Neuronal stem cell (in vitro differentiated cells): Measurements from ENCODE around the gene TMTC2.

ENCODE experiments used
- DNase-seq: peaks from one replicate; pipeline ENCODE4 v3.0.0-alpha.2; 2013; ENCODE audit warnings: low spot score
- H2AFZ ChIP-seq: one replicate; pipeline ENCODE4 v1.6.1; 2013; ENCODE audit warnings: mild to moderate bottlenecking, low read length, inconsistent platforms
- H2AK5ac ChIP-seq: 2 replicates; pipeline ENCODE4 v1.6.1; 2013; ENCODE audit warnings: low read depth, mild to moderate bottlenecking, inconsistent platforms, low read length, moderate library complexity, mixed read lengths
- H2BK120ac ChIP-seq: 2 replicates; pipeline ENCODE4 v1.6.1; 2013; ENCODE audit warnings: low read depth, mild to moderate bottlenecking, inconsistent platforms, low read length, moderate library complexity, mixed read lengths
- H2BK12ac ChIP-seq: one replicate; pipeline ENCODE4 v1.6.1; 2013; ENCODE audit warnings: low read length, inconsistent platforms
- H2BK15ac ChIP-seq: 2 replicates; pipeline ENCODE4 v1.6.1; 2013; ENCODE audit warnings: mild to moderate bottlenecking, low read length, inconsistent platforms, mixed read lengths
- H2BK5ac ChIP-seq: one replicate; pipeline ENCODE4 v1.6.1; 2013; ENCODE audit warnings: inconsistent platforms, mild to moderate bottlenecking, low read length, moderate library complexity
- H3K14ac ChIP-seq: one replicate; pipeline ENCODE4 v1.6.1; 2013; ENCODE audit warnings: low read length, inconsistent platforms
- H3K18ac ChIP-seq: 2 replicates; pipeline ENCODE4 v1.6.1; 2013; ENCODE audit warnings: low read length, inconsistent platforms
- H3K23ac ChIP-seq: 2 replicates; pipeline ENCODE4 v1.6.1; 2013; ENCODE audit warnings: low read depth, mild to moderate bottlenecking, mixed read lengths, low read length, inconsistent platforms; ENCODE audit not compliant: poor library complexity
- H3K27ac ChIP-seq: replicated peaks from 3 replicates; pipeline ENCODE4 v1.5.1; 2013; ENCODE audit warnings: low read length, inconsistent platforms
- H3K27me3 ChIP-seq, 3 experiments: 2 replicates each; pipeline ENCODE4 v1.6.1; 2013; ENCODE audit warnings: low read length in 3 of 3, mild to moderate bottlenecking in 2 of 3, inconsistent platforms in 1 of 3, low read depth in 1 of 3, mixed read lengths in 1 of 3, moderate library complexity in 1 of 3; ENCODE audit not compliant: control insufficient read depth in 3 of 3, insufficient read depth in 3 of 3
- H3K36me3 ChIP-seq, 2 donors: replicated peaks in 1 of 2; 2 replicates each; pipeline ENCODE4 v1.6.1; 2013; ENCODE audit warnings: low read length in 2 of 2; ENCODE audit not compliant: control insufficient read depth in 2 of 2, insufficient read depth in 2 of 2
- H3K4ac ChIP-seq: 2 replicates; pipeline ENCODE4 v1.6.1; 2013; ENCODE audit warnings: inconsistent platforms, mild to moderate bottlenecking, low read length, moderate library complexity
- H3K4me1 ChIP-seq, 2 donors: 1 replicate in 1 of 2; 2 replicates in 1 of 2; pipeline ENCODE4 v1.6.1; 2013; ENCODE audit warnings: low read length in 2 of 2, low read depth in 1 of 2; ENCODE audit not compliant: control insufficient read depth in 2 of 2, insufficient read depth in 1 of 2
- H3K4me2 ChIP-seq: one replicate; pipeline ENCODE4 v1.6.1; 2013; ENCODE audit warnings: mild to moderate bottlenecking, low read length, inconsistent platforms; ENCODE audit not compliant: insufficient read depth, poor library complexity, severe bottlenecking
- H3K4me3 ChIP-seq, 2 donors: 2 replicates each; pipeline ENCODE4 v1.5.1; 2013; ENCODE audit warnings: low read length in 2 of 2, mild to moderate bottlenecking in 2 of 2, inconsistent platforms in 1 of 2, moderate library complexity in 1 of 2
- H3K79me1 ChIP-seq: one replicate; pipeline ENCODE4 v1.6.1; 2013; ENCODE audit warnings: low read depth, mild to moderate bottlenecking, inconsistent platforms, low read length, moderate library complexity
- H3K9ac ChIP-seq: one replicate; pipeline ENCODE4 v1.6.1; 2013; ENCODE audit warnings: mild to moderate bottlenecking, low read depth, low read length, inconsistent platforms; ENCODE audit not compliant: poor library complexity
- H3K9me3 ChIP-seq, 2 donors: replicated peaks in 1 of 2; 2 replicates each; pipeline versions ENCODE3 to v1.6.1; 2013; ENCODE audit warnings: low read length in 2 of 2, mild to moderate bottlenecking in 2 of 2, inconsistent platforms in 1 of 2, low read depth in 1 of 2, mixed read lengths in 1 of 2, moderate library complexity in 1 of 2; ENCODE audit not compliant: control insufficient read depth in 2 of 2, insufficient read depth in 1 of 2
- H4K8ac ChIP-seq: one replicate; pipeline ENCODE4 v1.6.1; 2013; ENCODE audit warnings: low read depth, mild to moderate bottlenecking, inconsistent platforms, low read length, moderate library complexity
- H4K91ac ChIP-seq: one replicate; pipeline ENCODE4 v1.6.1; 2013; ENCODE audit warnings: low read length, low read depth, mild to moderate bottlenecking, inconsistent platforms; ENCODE audit not compliant: poor library complexity
- WGBS, 2 donors: extraction: QIAGEN DNeasy Blood & Tissue Kit; methylation state at CpG; one replicate each; pipeline ENCODE4 v1.1.7; 2013; ENCODE audit warnings: missing lambda C conversion rate in 2 of 2, mixed read lengths in 1 of 2; ENCODE audit not compliant: insufficient read length in 2 of 2, insufficient replicate concordance in 1 of 2; ENCODE audit errors: extremely low coverage in 2 of 2; 5-methylcytosine and 5-hydroxymethylcytosine counted together

TMTC2 gene

DNA sequence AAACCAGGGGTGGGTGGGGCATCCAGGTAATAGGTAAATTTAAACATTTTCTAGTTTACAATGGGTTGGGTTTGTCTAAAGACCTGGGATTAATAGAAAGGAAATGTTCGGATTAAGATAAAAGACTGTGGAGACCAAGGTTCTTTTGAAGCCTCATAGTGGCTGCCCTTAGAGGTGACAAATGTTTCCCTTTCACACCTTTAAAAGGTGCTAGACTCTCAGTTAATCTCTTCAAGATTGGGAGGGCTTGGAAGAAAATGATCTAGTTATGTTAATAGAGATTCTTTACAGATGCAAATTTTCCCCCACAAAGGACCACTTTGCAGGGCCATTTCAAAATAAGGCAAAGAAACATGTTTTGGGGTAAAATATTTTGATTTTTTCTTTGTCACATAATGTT lies 39.0 kb downstream of the TMTC2 start:
- peaks cover 0 to 85% of the 10 kb centered on the region in 2 donors for H3K36me3 ChIP-seq
- H3K4me3 ChIP-seq: no peak overlapping the region
- H2AK5ac ChIP-seq: no peak overlapping the region
- H4K91ac ChIP-seq: no peak overlapping the region
- no CpG with 5 or more reads among the region's 1 CpG for WGBS, 2 donors
- no peaks in the 10 kb centered on the region for H3K4me1 ChIP-seq
- H3K23ac ChIP-seq: no peak overlapping the region
- no peak overlapping the region for H3K9ac ChIP-seq
- no peak for DNase-seq
- no peak overlapping the region for H3K27ac ChIP-seq
- H3K27me3 ChIP-seq: no peaks in the 10 kb centered on the region
- H2BK120ac ChIP-seq: no peak overlapping the region
- H3K4ac ChIP-seq: no peak overlapping the region
- no peak overlapping the region for H4K8ac ChIP-seq
- no peak overlapping the region for H2AFZ ChIP-seq
- H3K18ac ChIP-seq: no peak overlapping the region
- no peak overlapping the region for H2BK5ac ChIP-seq
- peaks cover 0 to 11% of the 10 kb centered on the region in 2 donors for H3K9me3 ChIP-seq
- peaks cover 4% of the 10 kb centered on the region for H3K79me1 ChIP-seq
- no peak overlapping the region for H3K14ac ChIP-seq
- H2BK12ac ChIP-seq: no peak overlapping the region
- H3K4me2 ChIP-seq: no peak overlapping the region
- no peak overlapping the region for H2BK15ac ChIP-seq

DNA sequence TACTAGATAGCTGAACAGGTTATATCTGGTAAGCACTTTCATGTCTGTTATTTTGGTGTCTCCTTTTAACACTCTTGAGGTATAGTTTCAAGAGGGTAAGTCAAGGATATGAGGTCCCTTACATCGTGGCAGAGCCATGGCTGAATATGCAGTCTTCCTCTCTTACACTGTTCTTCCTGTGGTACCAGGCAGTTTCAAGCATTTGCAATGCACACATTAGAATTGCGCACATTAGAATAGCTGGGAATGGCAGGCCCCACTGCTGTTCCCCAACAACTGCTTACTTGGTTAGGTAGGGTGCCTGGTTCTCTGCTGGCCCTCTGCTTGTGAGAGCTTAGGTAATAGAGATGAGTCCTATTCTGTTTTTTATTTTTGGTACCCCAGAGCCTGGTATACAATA lies 41.2 kb downstream of the TMTC2 start:
- H2BK15ac ChIP-seq: no peak overlapping the region
- no peak overlapping the region for H3K4ac ChIP-seq
- DNase-seq: no peak
- H3K14ac ChIP-seq: no peak overlapping the region
- H3K9ac ChIP-seq: no peak overlapping the region
- H3K4me3 ChIP-seq: no peak overlapping the region
- H3K27me3 ChIP-seq: no peaks in the 10 kb centered on the region
- H3K4me1 ChIP-seq: no peaks in the 10 kb centered on the region
- peaks cover 0 to 87% of the 10 kb centered on the region in 2 donors for H3K36me3 ChIP-seq
- WGBS, 2 donors: no CpG with 5 or more reads among the region's 2 CpGs
- no peak overlapping the region for H2AK5ac ChIP-seq
- H4K8ac ChIP-seq: no peak overlapping the region
- H2BK120ac ChIP-seq: no peak overlapping the region
- H2BK12ac ChIP-seq: no peak overlapping the region
- peaks cover 4% of the 10 kb centered on the region for H3K79me1 ChIP-seq
- H2BK5ac ChIP-seq: no peak overlapping the region
- H4K91ac ChIP-seq: no peak overlapping the region
- no peak overlapping the region for H3K4me2 ChIP-seq
- H3K27ac ChIP-seq: no peak overlapping the region
- no peak overlapping the region for H3K18ac ChIP-seq
- no peak overlapping the region for H3K23ac ChIP-seq
- H2AFZ ChIP-seq: no peak overlapping the region
- peaks cover 0 to 7% of the 10 kb centered on the region in 2 donors for H3K9me3 ChIP-seq

DNA sequence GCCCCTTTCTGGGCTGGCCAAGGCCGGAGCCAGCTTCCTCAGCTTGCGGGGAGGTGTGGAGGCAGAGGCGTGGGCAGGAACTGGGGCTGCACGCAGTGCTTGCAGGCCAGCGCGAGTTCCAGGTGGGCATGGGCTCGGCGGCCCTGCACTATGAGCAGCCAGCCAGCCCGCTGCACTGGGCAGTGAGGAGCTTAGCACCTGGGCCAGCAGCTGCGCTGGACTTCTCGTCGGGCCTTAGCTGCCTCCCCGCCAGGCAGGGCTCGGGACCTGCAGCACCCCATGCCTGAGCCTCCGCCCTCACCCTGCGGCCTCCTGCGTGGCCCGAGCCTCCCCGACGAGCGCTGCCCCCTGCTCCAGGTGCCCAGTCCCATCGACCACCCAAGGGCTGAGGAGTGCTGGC lies 42.0 kb downstream of the TMTC2 start:
- no peak overlapping the region for H4K8ac ChIP-seq
- no peaks in the 10 kb centered on the region for H3K4me1 ChIP-seq
- H2BK120ac ChIP-seq: no peak overlapping the region
- H3K79me1 ChIP-seq: peaks cover 4% of the 10 kb centered on the region
- no peak for DNase-seq
- H3K9me3 ChIP-seq: peaks cover 0 to 7% of the 10 kb centered on the region in 2 donors
- no peak overlapping the region for H3K4me3 ChIP-seq
- H2BK12ac ChIP-seq: no peak overlapping the region
- H3K14ac ChIP-seq: peak overlapping the region; percentile 38
- no peak overlapping the region for H2BK5ac ChIP-seq
- H3K36me3 ChIP-seq: peaks cover 0 to 87% of the 10 kb centered on the region in 2 donors
- peak overlapping the region; percentile 65 for H3K23ac ChIP-seq
- no peak overlapping the region for H2AK5ac ChIP-seq
- H3K18ac ChIP-seq: peak overlapping the region; percentile 28
- no peak overlapping the region for H3K9ac ChIP-seq
- no CpG with 5 or more reads among the region's 22 CpGs for WGBS, 2 donors
- H3K27ac ChIP-seq: no peak overlapping the region
- no peak overlapping the region for H4K91ac ChIP-seq
- H3K4ac ChIP-seq: no peak overlapping the region
- H2BK15ac ChIP-seq: no peak overlapping the region
- no peak overlapping the region for H2AFZ ChIP-seq
- H3K4me2 ChIP-seq: no peak overlapping the region
- H3K27me3 ChIP-seq: no peaks in the 10 kb centered on the region

DNA sequence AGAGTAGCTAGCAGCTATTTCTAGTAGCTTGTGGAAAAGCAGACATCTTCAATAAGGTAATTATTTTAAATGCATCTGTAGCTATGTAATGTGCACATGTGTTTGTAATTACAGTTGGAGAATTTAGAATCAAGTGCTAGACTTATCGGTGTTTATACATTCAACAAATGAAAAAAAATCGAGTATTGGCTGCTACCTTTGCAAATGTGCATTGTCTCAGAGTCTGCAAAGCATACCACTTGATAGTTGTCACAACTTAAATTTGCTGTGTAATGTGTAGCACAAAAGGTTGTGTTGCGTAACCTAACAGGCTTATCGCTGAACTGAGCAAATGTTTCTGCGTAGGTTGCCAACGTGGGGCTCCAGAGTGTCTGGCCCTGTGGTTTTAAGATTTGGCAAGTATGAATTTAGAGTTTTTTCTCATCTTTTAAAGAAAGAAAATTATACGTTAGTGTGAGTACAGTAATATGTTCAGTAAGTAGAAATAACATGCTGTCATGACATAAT lies 44.3 kb downstream of the TMTC2 start:
- no peak for DNase-seq
- H4K91ac ChIP-seq: no peak overlapping the region
- no CpG with 5 or more reads among the region's 7 CpGs for WGBS, 2 donors

More for the DNA sequence above, 44.3 kb downstream of the TMTC2 start:
- no peak overlapping the region for H2BK12ac ChIP-seq
- no peak overlapping the region for H2BK5ac ChIP-seq
- H3K36me3 ChIP-seq: peaks cover 0 to 87% of the 10 kb centered on the region in 2 donors
- no peak overlapping the region for H3K14ac ChIP-seq
- no peak overlapping the region for H4K8ac ChIP-seq
- no peak overlapping the region for H2BK15ac ChIP-seq
- H2AFZ ChIP-seq: no peak overlapping the region
- H3K79me1 ChIP-seq: peaks cover 4% of the 10 kb centered on the region
- H2BK120ac ChIP-seq: no peak overlapping the region
- no peak overlapping the region for H3K4ac ChIP-seq
- peaks cover 0 to 7% of the 10 kb centered on the region in 2 donors for H3K9me3 ChIP-seq
- H3K27ac ChIP-seq: no peak overlapping the region
- no peaks in the 10 kb centered on the region for H3K27me3 ChIP-seq
- no peak overlapping the region for H3K4me3 ChIP-seq
- no peak overlapping the region for H3K18ac ChIP-seq
- no peak overlapping the region for H3K23ac ChIP-seq
- H2AK5ac ChIP-seq: no peak overlapping the region
- no peaks in the 10 kb centered on the region for H3K4me1 ChIP-seq
- no peak overlapping the region for H3K4me2 ChIP-seq
- no peak overlapping the region for H3K9ac ChIP-seq
